NCI-H146 treated with DMSO at 0.1 percent for 48 hours (cell line): ENCODE results near the gene CFAP70.
"Not testable (repeated sequence)": the region's sequence is repeated elsewhere in the genome, so short reads cannot be mapped to it uniquely, and the experiment has no call there.

ENCODE experiments used
- DNase-seq: peaks from one replicate; lab custom pipeline; 2025; ENCODE audit not compliant: unreplicated experiment; lab: John Stamatoyannopoulos, UW

CFAP70 gene

GRCh38 chr10:73340121-73340520 lies 18.5 kb downstream of the CFAP70 start:
- no peak for DNase-seq

- no peak for DNase-seq
These were observed 19.2 kb downstream of the CFAP70 start for GRCh38 chr10:73339436-73339835.

- DNase-seq: no peak
These were observed 19.8 kb downstream of the CFAP70 start for GRCh38 chr10:73338801-73339368.

- DNase-seq: no peak
These were observed 25.5 kb downstream of the CFAP70 start for GRCh38 chr10:73333202-73333601.

- no peak for DNase-seq
These were observed 26.3 kb downstream of the CFAP70 start for GRCh38 chr10:73332379-73332778.

GRCh38 chr10:73328523-73328922 lies 30.1 kb downstream of the CFAP70 start:
- not testable (repeated sequence) for DNase-seq

GRCh38 chr10:73325290-73325689 lies 33.4 kb downstream of the CFAP70 start:
- DNase-seq: not testable (repeated sequence)

GRCh38 chr10:73323582-73323981 lies 35.1 kb downstream of the CFAP70 start:
- DNase-seq: not testable (repeated sequence)

GRCh38 chr10:73310475-73310874 lies 48.2 kb downstream of the CFAP70 start:
- DNase-seq: no peak

GRCh38 chr10:73307203-73307800 lies 51.4 kb downstream of the CFAP70 start:
- DNase-seq: no peak

- DNase-seq: no peak
These were observed 52.4 kb downstream of the CFAP70 start for GRCh38 chr10:73306171-73306708.

GRCh38 chr10:73296946-73297345 lies 61.7 kb downstream of the CFAP70 start:
- no peak for DNase-seq

- no peak for DNase-seq
These were observed 65.2 kb downstream of the CFAP70 start for GRCh38 chr10:73293461-73293860.

- DNase-seq: no peak
These were observed 68.7 kb downstream of the CFAP70 start for GRCh38 chr10:73289958-73290357.

- DNase-seq: no peak
These were observed 71.2 kb downstream of the CFAP70 start for GRCh38 chr10:73287441-73287840.

- no peak for DNase-seq
These were observed 77.6 kb downstream of the CFAP70 start for GRCh38 chr10:73281097-73281496.

- no peak for DNase-seq
These were observed 94.2 kb downstream of the CFAP70 start for GRCh38 chr10:73264423-73264822.

GRCh38 chr10:73263693-73264347 lies 94.8 kb downstream of the CFAP70 start:
- DNase-seq: no peak

- DNase-seq: no peak
These were observed 95.6 kb downstream of the CFAP70 start for GRCh38 chr10:73262880-73263555.

- no peak for DNase-seq
These were observed 96.4 kb downstream of the CFAP70 start for GRCh38 chr10:73262105-73262730.

- no peak for DNase-seq
These were observed 97.2 kb downstream of the CFAP70 start for GRCh38 chr10:73261362-73261995.
